Central memory CD8-positive, alpha-beta T cell (primary cell): ENCODE data around the gene DOK1.

Experiments used
- ATAC-seq: fragments of 150-1000 bp; cut with Tn5 transposase; replicated peaks from 2 replicates; pipeline ENCODE4 v1.10.0; 2022; ENCODE audit warnings: mild to moderate bottlenecking, moderate FRiP score, moderate number of reproducible peaks; ENCODE audit not compliant: poor library complexity, severe bottlenecking; ENCODE audit errors: extremely low read depth
- DNase-seq, 2 donors: peaks; one replicate each; pipeline ENCODE4 v3.0.0; 2021; ENCODE audit warnings: low spot score in 2 of 2
- H3K27ac Mint-ChIP-seq: one replicate; pipeline ENCODE4 v1.8.0; 2022; ENCODE audit warnings: low read depth, mild to moderate bottlenecking, moderate library complexity, mixed read lengths
- H3K27me3 Mint-ChIP-seq: one replicate; pipeline ENCODE4 v1.8.0; 2022; ENCODE audit warnings: mixed read lengths
- H3K36me3 Mint-ChIP-seq: one replicate; pipeline ENCODE4 v1.8.0; 2022; ENCODE audit warnings: mild to moderate bottlenecking, moderate library complexity, mixed read lengths; ENCODE audit not compliant: insufficient read depth
- H3K4me1 Mint-ChIP-seq: one replicate; pipeline ENCODE4 v1.8.0; 2022; ENCODE audit warnings: mixed read lengths
- H3K4me3 Mint-ChIP-seq: one replicate; pipeline ENCODE4 v1.8.0; 2022; ENCODE audit warnings: mild to moderate bottlenecking, moderate library complexity, mixed read lengths
- H3K9me3 Mint-ChIP-seq: one replicate; pipeline ENCODE4 v1.8.0; 2022; ENCODE audit warnings: mixed read lengths

DOK1 gene

DNA sequence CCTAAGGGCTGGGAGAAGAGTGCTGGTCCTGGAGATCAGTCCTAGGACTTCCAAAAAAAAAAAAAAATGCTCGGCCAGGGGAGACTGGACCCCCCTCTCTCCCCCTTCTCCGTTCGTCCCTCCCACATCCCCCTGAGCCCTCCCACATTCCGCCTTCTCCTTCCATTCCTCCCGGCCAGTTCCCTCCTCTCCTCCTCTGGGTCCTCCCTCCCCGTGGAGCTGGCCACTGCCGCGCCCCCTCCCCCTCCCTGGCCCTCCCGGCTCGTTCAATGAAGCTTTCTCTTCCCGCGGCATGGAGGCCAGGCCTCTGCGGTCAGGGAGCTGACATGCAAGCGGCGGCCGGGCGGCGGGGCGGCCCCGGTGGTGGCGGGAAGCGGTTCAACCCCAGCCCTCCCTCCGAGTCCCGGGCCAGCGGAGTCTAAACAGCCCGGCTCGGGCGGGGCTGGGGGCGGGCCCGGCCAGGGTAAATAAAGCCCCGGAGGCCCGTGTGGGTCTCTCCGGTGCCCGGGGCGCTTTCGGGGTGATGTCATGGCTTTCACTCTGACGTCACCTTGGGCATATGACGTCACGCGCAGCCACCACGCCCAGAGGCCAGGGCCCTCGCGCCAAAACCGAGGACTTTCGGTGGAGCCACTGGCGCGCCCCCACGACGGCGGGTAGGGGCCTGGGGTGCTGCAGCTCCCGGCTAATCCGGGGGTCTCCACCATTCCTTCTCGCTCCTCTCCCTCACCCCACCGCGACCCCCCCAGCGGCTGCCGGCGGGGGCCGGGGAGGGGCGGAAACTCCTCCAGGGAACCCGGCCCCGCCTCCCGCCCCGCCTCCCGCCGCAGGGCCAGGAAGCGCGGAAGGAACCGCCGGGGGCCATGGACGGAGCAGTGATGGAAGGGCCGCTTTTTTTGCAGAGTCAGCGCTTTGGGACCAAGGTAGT lies at the start of gene DOK1, which contains the start of gene LOXL3:
Gene DOK1 (plus strand): TSS at position 829 of the 928 bp plus-strand sequence. CDS start 35 bp downstream, at position 864.
Gene LOXL3 (minus strand): TSS at position 51 of the 928 bp plus-strand sequence. CDS start 1,308 bp downstream, outside the sequence.
- peak; percentile 75 for DNase-seq
- peak within 1 kb of the TSS; percentile 88 for H3K27ac Mint-ChIP-seq
- H3K36me3 Mint-ChIP-seq = peaks cover 27% of the 10 kb centered on the region
- H3K4me3 Mint-ChIP-seq = peak within 1 kb of the TSS; percentile 88
- peaks cover 12% of the 10 kb centered on the region for H3K4me1 Mint-ChIP-seq
- no peaks in the 10 kb centered on the region for H3K9me3 Mint-ChIP-seq
- ATAC-seq = peak; percentile 83
- peaks cover 27% of the 10 kb centered on the region for H3K27me3 Mint-ChIP-seq

DNA sequence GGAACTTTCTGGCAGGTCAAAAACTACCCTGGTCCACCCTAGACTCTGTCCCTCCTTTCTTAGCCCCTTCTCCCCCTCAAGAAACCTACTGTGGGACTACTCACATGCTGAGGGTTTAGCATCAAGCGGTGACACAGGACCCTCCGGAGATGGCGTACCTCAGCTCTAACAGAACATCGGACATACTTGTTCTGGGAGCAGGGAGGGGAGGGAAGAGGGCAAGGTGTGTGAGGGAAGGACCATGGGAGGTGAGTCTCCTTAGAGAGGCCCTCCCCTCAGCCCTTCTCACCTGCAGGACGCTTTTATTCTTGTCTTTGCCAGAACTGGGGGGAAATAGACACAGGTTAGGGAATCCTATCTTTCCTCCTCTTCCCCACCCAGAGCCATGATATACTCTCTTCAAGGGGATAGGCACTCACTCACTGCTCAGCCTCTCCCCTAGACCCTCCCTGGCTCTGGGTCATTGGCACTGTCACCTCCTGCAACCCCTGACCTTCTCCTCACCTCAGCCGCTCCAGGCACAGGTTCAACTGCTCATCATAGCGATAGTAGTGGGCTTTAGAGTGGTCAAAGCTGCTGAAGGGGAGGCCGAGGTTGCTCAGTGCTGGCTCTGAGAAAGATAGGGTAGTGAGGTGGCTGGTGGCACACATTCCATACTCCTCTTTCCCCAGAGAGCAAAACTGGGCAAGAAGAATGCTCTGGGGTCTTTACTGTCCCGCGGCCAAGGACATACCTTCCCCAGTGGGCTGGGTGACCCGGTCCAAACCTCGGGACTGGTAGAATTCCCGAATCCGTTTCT lies 48.9 kb upstream of the DOK1 start:
- peaks cover 61% of the 10 kb centered on the region for H3K4me1 Mint-ChIP-seq

DNA sequence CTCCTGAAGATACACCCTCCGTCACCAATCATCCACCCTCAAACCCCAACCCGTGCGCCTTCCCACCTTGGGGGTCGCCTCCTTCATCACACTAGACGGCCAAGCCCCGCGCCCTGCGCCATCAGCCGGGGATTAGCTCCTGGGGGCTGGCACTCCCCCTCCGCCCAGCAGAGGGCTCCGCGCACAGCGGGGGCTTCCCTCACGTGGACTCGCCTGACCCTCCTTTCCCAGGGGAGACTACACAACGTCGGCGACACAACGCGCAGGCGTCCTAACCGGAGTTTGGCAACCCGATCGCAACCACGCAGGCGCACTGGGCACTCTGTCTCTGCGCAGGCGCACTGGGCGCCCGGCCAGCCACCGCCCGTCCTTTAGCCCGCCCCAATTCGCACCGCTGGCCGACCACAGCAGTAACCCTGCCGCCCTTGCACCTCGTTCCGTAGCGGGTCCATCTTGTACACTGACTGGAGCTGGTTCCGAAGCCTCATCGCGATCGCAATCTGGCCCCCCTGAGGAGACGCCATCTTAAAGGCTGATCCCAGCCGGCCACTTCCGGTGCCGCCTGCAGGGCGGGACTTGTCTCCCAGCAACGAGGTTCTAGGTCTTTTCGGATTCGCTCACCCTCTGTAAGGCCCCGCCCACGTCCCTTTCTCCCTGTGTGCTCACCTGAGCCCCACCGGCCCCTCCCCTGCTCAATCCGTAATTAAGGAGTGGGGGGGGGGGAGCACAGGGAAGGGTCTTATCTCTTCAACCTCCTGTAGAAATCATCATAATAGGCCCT lies 47.2 kb upstream of the DOK1 start, which contains the start of gene PCGF1:
Gene PCGF1 (minus strand): TSS at position 551 of the 781 bp plus-strand sequence. CDS start 27 bp downstream, at position 524.
- peaks cover 34% of the 10 kb centered on the region for H3K27me3 Mint-ChIP-seq
- peak within 1 kb of the TSS; percentile 91 for H3K4me3 Mint-ChIP-seq
- DNase-seq = peak; percentile 97 to 100
- ATAC-seq = peak; percentile 94
- H3K27ac Mint-ChIP-seq = peak within 1 kb of the TSS; percentile 99
- peaks cover 51% of the 10 kb centered on the region for H3K4me1 Mint-ChIP-seq
- peaks cover 24% of the 10 kb centered on the region for H3K36me3 Mint-ChIP-seq
- H3K9me3 Mint-ChIP-seq = no peaks in the 10 kb centered on the region

More for the DNA sequence above, 48.9 kb upstream of the DOK1 start:
- DNase-seq (no peak), ATAC-seq (no peak)
- H3K27ac Mint-ChIP-seq = no peak overlapping the region
- no peak overlapping the region for H3K4me3 Mint-ChIP-seq
- H3K27me3 Mint-ChIP-seq = peaks cover 31% of the 10 kb centered on the region
- no peaks in the 10 kb centered on the region for H3K9me3 Mint-ChIP-seq
- peaks cover 26% of the 10 kb centered on the region for H3K36me3 Mint-ChIP-seq

DNA sequence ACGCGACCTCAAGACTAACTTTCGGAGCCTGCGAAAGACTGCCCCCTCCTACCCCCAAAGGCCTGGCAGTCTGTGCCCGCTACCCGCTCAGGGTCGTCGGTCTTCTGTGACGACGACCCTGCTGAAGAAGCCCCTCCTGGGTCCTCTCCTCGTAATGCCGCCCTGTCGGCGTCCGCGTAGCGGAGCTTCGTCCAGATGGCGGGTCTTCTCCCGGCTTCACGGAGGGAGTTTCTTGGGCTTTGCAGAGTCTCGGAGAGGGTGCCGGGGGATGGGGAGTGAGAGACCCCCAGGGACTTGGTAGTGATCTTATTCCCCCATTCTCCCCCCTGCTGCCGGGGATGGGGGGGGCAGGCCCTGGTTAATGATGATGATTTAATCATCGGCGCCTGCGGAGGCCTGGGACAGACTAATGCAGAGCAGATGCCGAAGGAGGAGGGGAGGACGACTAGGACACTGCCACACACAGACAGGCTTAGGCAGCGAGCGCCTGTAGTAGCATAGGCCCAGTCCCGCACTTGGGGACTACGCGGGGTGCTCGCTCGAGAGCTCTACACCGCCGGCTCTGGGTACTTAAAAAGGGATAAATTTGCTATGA lies 46.5 kb upstream of the DOK1 start:
- no peaks in the 10 kb centered on the region for H3K9me3 Mint-ChIP-seq
- ATAC-seq = peak; percentile 7
- H3K27ac Mint-ChIP-seq = peak overlapping the region; percentile 99
- peaks cover 24% of the 10 kb centered on the region for H3K36me3 Mint-ChIP-seq
- H3K4me3 Mint-ChIP-seq = peak overlapping the region; percentile 91
- peaks cover 40% of the 10 kb centered on the region for H3K27me3 Mint-ChIP-seq
- H3K4me1 Mint-ChIP-seq = peaks cover 45% of the 10 kb centered on the region
- DNase-seq = no peak

DNA sequence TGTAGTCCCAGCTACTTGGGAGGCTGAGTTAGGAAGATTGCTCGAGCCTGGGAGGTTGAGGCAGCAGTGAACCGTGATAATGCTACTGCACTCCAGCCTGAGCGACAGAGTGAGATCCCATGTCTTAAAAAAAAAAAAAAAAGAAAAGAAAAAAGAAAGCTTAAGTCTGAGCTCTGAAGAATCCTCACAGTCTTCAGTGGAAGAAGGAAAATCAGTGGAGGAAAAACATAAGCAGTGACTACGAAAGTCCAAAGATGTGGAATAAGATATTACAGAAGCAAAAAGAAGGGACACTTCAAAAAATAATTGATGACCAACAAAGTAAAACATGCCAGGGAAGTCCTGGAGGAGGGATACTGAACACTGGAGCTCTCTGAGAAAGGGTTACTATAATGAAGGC lies 44.2 kb upstream of the DOK1 start:
- H3K4me3 Mint-ChIP-seq = no peak overlapping the region

DNA sequence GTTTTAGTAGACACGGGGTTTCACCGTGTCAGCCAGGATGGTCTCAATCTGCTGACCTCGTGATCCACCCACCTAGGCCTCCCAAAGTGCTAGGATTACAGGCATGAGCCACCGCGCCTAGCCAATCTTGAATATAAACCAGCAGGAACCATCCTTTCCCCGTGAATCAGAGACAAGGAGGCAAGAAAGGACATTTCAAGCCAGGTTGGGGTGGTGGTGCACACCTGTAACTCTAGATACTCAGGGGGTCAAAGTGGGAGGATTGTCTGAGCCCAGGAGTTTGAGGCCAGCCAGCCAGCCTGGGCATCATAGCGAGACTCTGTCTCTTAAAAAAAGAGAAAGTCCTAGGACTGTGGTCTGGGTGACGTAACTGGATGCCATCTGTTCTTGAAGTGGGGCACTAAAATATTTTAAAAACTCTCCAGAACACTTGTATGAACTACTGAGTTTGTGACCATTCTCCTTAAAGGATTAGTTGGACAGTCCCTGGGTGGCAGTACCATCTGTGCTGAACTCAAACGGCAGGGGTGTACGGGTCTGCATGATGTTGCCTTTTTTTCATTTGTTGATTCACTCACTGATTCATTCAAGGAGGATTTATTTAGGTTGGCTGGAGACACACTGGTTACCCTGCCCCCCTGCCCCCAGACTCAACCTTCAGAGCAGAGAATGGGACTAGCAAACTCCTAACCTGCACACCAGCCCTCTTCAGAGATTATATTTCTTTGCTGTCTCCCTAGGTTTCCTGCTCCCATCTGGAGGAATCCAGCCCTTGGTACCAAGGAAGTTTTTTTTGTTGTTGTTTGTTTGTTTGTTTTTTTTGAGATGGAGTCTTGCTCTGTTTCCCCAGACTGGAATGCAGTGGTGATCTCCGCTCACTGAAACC lies 43.2 kb upstream of the DOK1 start:
- H3K4me3 Mint-ChIP-seq = no peak overlapping the region
- no peak for ATAC-seq
- no peak for DNase-seq
- H3K27ac Mint-ChIP-seq = no peak overlapping the region
- H3K4me1 Mint-ChIP-seq = peaks cover 32% of the 10 kb centered on the region
- peaks cover 48% of the 10 kb centered on the region for H3K27me3 Mint-ChIP-seq
- no peaks in the 10 kb centered on the region for H3K9me3 Mint-ChIP-seq
- peaks cover 25% of the 10 kb centered on the region for H3K36me3 Mint-ChIP-seq

More for the DNA sequence above, 44.2 kb upstream of the DOK1 start:
- H3K9me3 Mint-ChIP-seq = no peaks in the 10 kb centered on the region
- H3K4me1 Mint-ChIP-seq = peaks cover 30% of the 10 kb centered on the region
- no peak overlapping the region for H3K27ac Mint-ChIP-seq
- peaks cover 24% of the 10 kb centered on the region for H3K36me3 Mint-ChIP-seq
- ATAC-seq = no peak
- no peak for DNase-seq
- H3K27me3 Mint-ChIP-seq = peaks cover 40% of the 10 kb centered on the region

DNA sequence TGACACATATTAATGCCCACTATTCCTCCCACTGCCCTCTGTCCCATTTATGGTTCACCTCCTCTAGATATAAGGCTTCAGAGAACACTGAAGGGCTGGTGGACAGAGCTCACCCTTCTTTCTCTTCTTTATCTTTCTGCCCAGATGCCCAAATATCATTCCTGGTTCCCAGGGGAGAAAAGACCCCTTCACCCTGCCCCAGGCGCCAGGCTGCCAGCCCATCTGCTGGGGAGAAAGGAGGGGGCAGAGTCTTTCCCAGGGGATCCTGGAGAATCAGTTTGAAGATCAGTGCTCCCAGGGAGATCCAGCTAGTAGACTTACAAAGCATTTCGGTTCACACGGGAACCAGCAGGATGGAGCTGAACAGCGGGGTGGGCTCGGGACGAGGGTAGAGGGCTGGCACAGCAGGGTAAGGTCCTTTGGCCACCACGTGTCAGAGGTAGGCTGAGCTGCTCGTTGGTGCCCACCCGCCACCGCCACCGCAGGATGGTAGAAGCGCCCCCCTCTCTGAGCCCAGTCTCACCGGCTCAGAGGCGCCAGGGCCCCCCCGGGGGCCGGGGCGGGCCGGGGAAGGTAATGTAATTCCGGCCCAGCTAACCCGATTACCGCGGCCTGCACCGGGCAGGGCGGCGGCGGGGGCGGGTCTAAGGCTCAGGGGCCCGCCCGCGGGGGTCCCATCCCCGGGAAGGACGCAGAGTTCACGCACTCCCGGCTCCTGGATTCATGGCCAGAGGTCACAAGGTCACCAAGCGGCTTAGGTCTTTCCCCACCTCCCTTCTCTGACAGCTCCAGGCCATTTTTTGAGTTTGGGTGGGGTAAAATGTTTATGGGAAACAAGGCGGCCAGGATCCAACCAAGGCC lies 41.5 kb upstream of the DOK1 start:
- Mint-ChIP-seq H3K36me3 (peaks cover 11% of the 10 kb centered on the region), H3K4me3 (peak overlapping the region; percentile 25), H3K27me3 (peaks cover 64% of the 10 kb centered on the region), H3K9me3 (no peaks in the 10 kb centered on the region), H3K4me1 (peaks cover 16% of the 10 kb centered on the region), H3K27ac (no peak overlapping the region)
- DNase-seq = no peak
- ATAC-seq = no peak

DNA sequence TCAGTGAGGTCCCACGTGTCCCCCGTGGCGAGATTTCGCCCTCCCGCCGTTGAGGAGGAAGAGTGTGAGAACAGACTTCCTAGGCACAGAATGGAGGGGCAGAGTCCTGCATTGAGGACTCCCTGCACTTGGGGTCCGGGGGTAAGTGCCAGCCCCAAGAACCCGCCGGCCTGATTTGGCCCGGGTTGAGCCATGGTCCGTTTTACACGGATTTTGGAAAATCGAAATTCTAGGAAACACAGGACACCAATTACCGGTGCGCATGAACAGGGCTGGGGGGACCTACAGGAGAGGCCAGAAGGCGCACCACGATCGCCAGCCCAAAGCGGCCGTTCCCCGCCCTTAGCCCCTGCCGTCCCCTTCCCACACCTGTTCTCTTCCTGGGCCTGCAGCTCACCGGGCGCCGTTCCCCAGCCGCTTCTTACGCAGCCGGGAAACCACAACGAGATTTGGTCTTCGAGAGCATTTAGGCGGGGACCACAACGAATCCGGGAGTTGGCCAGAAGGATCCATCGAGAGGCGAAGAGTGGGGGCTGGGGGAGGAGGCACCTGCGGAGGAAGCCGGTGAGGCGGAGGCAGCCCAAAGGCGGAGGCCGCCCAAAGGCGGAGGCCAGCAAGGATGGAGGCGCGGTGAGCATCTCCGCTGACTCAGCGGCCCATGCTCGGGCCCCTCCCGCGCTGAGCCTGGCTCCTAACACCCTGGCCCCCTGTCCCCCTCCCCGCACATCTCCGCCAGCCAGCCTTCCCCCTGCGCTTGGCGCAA lies 40.7 kb upstream of the DOK1 start:
- Mint-ChIP-seq H3K4me1 (peaks cover 8% of the 10 kb centered on the region), H3K9me3 (no peaks in the 10 kb centered on the region), H3K4me3 (peak overlapping the region; percentile 25), H3K27ac (no peak overlapping the region), H3K36me3 (peaks cover 11% of the 10 kb centered on the region), H3K27me3 (peaks cover 72% of the 10 kb centered on the region)
- ATAC-seq (no peak), DNase-seq (no peak)

DNA sequence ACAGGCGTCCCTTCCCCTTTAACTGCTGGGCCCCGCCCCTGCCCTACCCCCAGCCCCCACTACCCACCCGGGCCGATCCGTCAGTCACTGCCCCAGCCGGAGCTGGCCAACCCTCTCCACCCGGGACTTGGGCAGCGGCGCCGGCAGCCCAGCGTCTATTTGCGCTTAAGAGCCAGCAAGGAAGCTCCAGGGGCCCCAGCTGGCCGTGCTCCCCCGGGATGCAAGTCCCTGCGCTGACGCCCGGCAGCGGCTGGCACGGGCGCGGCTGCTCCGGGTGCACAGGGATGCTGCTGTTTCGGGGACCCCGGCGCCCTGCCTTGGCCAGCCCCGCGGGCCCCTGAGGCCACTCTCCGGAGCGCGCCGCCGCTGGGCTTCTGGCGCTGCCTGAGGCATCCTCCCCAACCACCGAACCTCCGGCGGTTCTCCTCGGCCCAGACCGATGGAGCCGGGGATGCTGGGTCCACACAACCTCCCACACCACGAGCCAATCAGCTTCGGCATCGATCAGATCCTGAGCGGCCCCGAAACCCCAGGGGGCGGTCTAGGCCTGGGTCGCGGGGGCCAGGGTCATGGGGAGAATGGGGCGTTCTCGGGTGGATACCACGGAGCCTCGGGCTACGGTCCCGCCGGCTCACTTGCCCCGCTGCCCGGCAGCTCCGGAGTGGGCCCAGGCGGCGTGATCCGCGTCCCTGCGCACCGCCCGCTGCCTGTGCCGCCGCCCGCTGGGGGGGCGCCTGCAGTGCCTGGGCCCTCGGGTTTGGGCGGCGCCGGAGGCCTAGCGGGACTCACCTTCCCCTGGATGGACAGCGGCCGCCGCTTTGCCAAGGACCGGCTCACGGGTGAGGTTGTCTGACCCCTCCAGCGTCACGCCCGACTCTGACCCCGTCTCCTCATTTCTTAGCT lies 39.9 kb upstream of the DOK1 start, which contains the start of gene TLX2:
Gene TLX2 (plus strand): TSS at position 83 of the 903 bp plus-strand sequence. CDS start 357 bp downstream, at position 440.
- Mint-ChIP-seq H3K4me1 (peaks cover 8% of the 10 kb centered on the region), H3K27me3 (peaks cover 81% of the 10 kb centered on the region), H3K4me3 (peak within 1 kb of the TSS; percentile 66), H3K27ac (peak within 1 kb of the TSS; percentile 39), H3K36me3 (peaks cover 11% of the 10 kb centered on the region), H3K9me3 (no peaks in the 10 kb centered on the region)
- DNase-seq (no peak), ATAC-seq (no peak)
